ENCODE measurements around the gene MBD3L2B.
"Not testable (repeated sequence)": the region's sequence is repeated elsewhere in the genome, so short reads cannot be mapped to it uniquely, and the experiment has no call there.

The MBD3L2B gene

DNA sequence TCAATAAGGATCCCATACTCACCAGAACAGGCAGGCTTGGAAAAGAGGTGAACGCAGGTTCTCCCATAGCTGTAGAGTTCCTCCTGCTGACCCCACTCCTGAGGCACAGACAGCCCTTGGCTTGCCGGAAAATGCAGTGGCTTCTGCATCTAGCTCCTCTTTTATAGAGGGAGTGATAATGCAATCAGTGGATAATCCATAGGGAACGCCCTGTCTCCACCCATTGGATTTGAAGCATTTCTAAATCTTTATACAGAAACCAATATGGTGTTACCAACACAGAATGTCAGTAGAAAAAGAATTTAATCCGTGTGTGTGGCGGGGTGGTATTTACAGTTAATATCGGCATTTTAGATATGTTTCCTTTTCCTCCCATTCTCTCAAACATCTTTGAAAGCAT, at the start of gene MBD3L2B:
MBD3L2B (minus strand) TSS at position 101 of the 400 bp plus-strand sequence; CDS start at position 67, 34 bp downstream.
- DNase-seq = not testable (repeated sequence)

DNA sequence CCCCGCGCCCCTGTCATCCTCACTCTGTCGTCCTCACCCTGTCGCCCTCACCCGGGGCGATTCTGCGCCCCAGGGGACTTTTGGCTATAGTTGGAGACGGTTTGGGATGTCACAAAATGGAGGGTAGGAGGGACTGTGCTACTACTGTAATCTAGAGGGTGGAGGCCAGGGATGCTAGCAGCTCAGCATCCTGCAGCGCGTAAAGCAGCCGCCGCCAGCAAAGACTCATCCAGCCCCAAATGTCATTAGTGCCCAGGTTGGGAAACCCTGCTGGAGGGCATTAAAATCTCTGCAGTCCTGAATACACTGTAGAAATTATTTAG, 48.6 kb upstream of the MBD3L2B start:
- no peak for DNase-seq

DNA sequence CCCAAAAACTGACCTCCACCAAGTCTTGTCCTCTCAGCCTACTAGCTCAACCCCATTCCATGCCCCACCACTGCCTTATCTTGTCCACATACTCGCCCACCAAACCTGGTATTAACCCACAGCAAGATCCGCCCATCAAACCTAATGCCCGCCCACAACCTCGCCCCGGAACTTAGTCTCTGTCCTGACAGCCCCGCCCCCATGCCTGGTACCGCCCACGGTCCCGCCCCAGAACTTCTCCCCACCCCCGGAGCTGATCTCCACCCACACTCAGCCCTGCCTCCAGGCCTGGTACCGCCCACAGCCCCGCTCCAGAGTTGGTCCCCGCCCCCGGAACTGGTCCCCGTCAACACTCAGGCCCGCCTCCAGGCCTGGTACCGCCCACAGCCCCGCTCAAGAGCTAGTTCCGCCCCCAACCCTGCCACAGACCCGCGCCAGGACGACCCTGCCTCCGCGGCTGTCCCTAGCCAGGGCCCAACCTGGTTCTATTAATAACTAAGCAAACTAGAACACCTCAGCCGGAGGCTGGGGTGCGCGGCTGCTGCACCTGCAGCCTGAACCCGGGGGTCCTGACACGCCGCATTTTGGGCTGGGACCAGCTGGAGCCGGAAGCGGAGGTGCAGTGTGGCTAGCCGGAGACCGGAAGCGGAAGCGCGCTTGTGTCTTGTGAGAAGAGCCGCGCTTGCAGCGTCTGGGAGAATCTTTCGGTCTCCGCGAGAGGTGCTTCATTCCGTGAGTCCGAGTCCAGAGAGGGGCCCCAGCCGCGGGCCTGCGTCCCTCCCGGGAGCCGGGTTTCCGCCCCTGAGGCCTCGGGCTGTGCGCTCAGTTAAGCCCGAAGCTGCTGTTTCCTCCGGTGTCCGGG, 48.0 kb upstream of the MBD3L2B start, which contains the start of gene ZNF557:
ZNF557 (plus strand) TSS at position 662 of the 862 bp plus-strand sequence. CDS start 5,372 bp downstream, outside the sequence.
- DNase-seq = peak; percentile 93

DNA sequence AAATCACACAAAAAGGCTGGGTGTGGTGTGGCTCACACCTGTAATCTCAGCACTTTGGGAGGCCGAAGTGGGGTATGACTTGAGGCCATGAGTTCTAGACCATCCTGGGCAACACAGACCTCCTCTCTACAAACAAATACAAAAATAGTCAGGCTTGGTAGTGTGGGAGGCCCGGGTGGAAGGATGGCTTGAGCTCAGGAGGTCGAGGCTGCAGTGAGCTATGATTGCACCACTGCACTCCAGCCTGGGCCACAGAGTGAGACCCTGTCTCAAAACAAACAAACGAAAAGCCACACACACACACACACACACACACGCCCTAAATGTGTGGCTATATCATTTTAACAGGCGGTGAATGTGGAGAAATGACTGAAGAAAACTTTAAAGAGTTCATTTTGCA, 47.4 kb upstream of the MBD3L2B start:
- no peak for DNase-seq

GRCh38 chr19:7067716-7068115, 46.5 kb upstream of the MBD3L2B start:
- DNase-seq = no peak

- not testable (repeated sequence) for DNase-seq
Observed at GRCh38 chr19:7067122-7067521, 45.9 kb upstream of the MBD3L2B start.

DNA sequence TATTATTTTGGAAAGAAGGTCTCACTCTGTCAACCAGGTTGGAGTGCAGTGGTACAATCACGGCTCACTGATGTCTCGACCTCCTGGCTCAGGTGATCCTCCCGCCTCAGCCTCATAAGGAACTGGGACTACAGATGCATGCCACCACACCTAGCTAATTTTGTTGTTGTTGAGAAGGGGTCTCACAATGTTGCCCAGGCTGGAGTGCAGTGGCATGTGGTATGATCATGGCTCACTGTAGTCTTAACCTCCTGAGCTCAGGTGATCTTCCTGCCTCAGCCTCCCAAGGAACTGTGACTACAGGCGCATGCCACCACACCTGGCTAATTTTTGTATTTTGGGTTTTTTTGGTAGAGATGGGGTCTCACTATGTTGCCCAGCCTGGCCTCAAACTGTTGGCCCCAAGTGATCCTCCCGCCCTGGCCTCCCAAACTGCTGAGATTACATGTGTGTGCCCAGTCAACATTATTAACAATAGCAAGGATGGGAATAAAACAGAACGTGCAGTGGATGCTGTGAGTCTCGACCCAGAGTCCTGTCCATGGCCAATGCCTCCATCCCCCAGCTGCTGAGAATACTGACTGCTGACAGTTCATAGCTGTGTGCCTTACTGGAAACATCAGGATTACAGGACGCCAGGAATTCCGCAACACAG, 42.7 kb upstream of the MBD3L2B start:
- DNase-seq = no peak

- DNase-seq = no peak
Observed at GRCh38 chr19:7063339-7063738, 42.1 kb upstream of the MBD3L2B start.

DNA sequence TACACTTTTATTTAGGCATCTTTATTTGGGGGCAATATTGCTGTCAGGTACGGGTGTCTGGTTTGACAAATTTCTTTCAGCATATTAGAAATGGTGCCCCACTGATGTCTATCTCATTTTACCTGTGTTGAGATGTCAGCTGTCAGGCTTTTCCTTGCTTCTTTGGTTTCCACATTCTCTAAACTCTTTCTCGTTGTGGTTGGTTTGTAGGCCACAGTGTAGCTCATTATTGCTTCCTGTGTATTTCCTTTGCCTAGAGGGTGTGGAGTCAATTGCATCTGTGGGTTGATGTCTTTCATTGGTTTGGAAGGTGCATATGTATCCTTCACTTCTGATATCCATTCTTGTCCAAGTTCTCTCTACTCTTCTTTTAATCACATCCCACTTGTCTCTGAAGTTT, 38.7 kb upstream of the MBD3L2B start:
- DNase-seq = not testable (repeated sequence)

- DNase-seq = not testable (repeated sequence)
Observed at GRCh38 chr19:7058576-7058975, 37.3 kb upstream of the MBD3L2B start, which contains the start of gene MBD3L3. Gene MBD3L3 (minus strand): TSS chr19:7058676. CDS start chr19:7058605, 71 bp downstream.

DNA sequence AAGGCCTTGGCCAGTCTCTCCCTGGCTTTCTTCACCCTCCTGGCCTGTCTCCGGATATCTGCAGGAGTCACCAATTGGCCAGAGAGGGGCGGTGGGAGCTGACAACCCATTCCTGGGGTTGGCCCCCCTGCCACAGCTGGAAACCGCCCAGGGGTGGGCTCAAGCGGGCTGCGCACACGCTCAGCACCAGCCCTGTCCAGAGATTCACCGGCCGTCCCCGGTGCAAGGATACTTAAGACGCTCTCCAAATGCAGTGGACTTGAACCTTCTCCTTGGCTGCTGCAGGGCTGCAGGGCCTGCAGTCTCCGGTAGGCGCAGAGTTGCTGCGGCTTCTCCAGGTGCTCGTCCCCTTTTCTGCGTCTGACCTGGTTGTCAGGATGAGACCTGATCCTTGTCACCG, 35.1 kb upstream of the MBD3L2B start:
- not testable (repeated sequence) for DNase-seq

DNA sequence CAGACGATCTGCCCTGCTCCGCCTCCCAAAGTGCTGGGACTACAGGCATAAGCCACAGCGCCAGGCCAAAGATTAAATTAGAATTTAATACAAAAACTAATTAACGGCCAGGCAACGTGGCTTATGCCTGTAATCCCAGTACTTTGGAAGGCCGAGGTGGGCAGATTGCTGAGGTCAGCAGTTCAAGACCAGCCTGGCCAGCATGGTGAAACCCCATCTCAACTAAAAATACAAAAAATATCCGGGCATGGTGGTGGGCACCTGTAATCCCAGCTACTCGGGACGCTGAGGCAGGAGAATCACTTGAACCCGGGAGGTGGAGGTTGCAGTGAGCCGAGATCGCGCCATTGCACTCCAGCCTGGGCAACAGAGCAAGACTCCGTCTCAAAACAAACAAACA, 34.4 kb upstream of the MBD3L2B start:
- DNase-seq = not testable (repeated sequence)

DNA sequence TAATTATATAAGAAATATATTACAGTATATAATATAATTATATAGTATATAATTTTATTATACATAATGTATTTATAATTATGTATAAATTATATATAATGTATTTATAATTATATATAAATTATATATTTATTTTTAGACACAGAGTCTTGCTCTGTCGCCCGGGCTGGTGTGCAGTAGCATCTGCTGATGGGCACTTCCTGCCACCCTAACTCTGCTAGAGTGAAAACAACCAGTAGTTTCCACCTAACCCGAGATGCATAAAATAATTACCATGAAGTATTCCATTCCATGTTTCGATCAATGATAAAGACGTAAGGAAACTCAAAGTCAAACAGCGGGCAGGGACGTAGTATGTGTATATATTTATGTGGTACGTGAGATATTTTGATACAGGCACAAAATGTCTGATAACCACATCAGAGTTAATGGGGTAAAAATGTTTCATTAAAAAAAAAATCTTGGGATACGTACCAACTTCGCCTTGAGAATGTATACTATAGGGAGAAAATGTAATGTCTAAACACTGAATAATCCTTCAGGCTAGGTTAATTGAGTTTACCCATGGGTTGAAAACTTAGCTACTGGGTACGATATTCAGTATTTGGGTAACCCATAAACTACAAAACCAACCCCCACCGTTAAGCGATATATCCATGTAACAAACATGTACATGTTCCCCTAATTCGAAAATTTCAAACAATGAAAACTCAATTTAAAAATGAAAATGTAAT, 33.6 kb upstream of the MBD3L2B start:
- not testable (repeated sequence) for DNase-seq

GRCh38 chr19:7052896-7053295, 31.7 kb upstream of the MBD3L2B start:
- DNase-seq = not testable (repeated sequence)

DNA sequence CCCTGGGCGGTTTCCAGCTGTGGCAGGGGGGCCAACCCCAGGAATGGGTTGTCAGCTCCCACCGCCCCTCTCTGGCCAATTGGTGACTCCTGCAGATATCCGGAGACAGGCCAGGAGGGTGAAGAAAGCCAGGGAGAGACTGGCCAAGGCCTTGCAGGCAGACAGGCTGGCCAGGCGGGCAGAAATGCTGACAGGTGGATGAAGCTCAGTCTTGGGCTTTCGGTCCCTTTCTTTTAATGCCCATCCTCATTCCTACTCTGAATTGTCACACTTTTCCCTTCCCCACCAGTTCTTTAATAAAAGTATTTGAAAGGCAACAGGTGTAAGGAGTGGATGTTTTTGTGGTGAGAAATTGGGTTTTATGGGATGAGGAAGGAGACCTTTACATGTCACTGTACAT, 30.2 kb upstream of the MBD3L2B start:
- DNase-seq = not testable (repeated sequence)

GRCh38 chr19:7049021-7049420, 27.8 kb upstream of the MBD3L2B start, which contains the start of gene MBD3L2:
Gene MBD3L2 (plus strand): TSS chr19:7049321. CDS start chr19:7049374, 53 bp downstream.
- DNase-seq = not testable (repeated sequence)

GRCh38 chr19:7041563-7041962, 20.3 kb upstream of the MBD3L2B start:
- not testable (repeated sequence) for DNase-seq

DNA sequence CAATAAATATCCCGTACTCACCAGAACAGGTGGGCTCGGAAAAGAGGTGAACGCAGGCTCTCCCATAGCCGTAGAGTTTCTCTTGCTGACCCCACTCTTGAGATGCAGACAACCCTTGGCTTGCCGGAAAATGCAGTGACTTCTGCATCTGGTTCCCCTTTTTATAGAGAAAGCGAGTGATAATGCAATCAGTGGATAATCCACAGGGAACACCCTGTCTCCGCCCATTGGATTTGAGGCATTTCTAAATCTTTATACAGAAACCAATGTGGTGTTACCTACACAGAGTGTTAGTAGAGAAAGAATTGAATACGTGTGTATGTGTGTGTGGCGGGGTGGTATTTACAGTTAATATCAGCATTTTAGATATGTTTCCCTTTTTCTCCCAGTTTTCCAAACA, 18.8 kb upstream of the MBD3L2B start, which contains the start of gene MBD3L4:
MBD3L4 (minus strand) TSS at position 101 of the 400 bp plus-strand sequence; CDS start at position 66, 35 bp downstream.
- DNase-seq = not testable (repeated sequence)

GRCh38 chr19:7030278-7030677, 9.0 kb upstream of the MBD3L2B start, which contains the start of gene MBD3L5:
Gene MBD3L5 (plus strand): TSS chr19:7030578. CDS start chr19:7030612, 34 bp downstream.
- not testable (repeated sequence) for DNase-seq

DNA sequence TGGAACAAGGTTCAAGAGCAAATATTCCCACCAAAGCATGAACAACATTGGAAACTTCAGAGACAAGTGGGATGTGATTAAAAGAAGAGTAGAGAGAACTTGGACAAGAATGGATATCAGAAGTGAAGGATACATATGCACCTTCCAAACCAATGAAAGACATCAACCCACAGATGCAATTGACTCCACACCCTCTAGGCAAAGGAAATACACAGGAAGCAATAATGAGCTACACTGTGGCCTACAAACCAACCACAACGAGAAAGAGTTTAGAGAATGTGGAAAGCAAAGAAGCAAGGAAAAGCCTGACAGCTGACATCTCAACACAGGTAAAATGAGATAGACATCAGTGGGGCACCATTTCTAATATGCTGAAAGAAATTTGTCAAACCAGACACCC, 7.6 kb upstream of the MBD3L2B start:
- DNase-seq = not testable (repeated sequence)

GRCh38 chr19:7018828-7019227, 2.4 kb downstream of the MBD3L2B start:
- no peak for DNase-seq

GRCh38 chr19:7013678-7014077, 7.6 kb downstream of the MBD3L2B start:
- DNase-seq = no peak

All from NCI-H446 treated with DMSO at 0.1 percent for 48 hours (cell line).